GM21360 (cell line): ENCODE results near the gene ABCC1.

Experiments used
- ATAC-seq: cut with Tn5 transposase; IDR thresholded peaks from one replicate; pipeline ENCODE4 v1.9.1; 2021; ENCODE audit warnings: mild to moderate bottlenecking, moderate library complexity; ENCODE audit not compliant: unreplicated experiment

ABCC1 gene

DNA sequence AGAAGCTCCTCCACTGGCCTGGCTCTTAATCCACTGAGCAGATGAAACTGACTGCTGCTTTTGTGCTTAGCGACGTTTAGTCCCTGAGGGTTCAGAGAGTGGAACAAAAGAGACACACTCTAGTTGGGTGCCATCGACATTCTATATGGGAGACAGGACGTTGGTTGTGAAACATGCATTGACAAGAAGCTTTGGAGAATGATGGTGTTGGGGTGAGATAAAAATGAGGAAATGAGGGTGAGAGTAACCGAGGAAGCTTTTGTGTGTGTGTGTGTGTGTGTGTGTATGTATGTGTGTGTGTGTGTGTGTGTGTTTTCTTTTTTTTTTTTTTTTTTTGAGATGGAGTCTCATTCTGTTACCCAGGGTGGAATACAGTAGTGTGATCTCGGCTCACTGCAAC, 89.5 kb downstream of the ABCC1 start:
- no peak for ATAC-seq

- no peak for ATAC-seq
Measured at GRCh38 chr16:16041196-16041892, 91.9 kb downstream of the ABCC1 start.

GRCh38 chr16:16042076-16042475, 92.7 kb downstream of the ABCC1 start:
- no peak for ATAC-seq

DNA sequence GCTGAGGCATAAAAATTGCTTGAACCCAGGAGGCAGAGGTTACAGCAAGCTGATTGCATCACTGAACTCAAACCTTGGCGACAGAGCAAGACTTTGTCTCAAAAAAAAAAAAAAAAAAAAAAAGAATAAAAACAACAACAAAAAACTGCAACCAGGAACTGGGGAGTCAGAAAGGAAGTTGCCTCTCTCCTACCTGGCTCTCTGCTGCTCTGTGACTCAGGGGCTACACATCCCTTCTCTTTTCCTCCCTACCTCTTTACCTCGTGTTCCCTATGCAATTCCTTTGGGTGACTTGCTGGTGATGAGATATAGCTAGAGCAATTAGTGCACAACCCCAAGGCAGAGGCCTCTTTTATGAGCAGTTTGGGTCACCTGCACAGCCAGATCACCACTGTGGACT, 95.9 kb downstream of the ABCC1 start:
- no peak for ATAC-seq

DNA sequence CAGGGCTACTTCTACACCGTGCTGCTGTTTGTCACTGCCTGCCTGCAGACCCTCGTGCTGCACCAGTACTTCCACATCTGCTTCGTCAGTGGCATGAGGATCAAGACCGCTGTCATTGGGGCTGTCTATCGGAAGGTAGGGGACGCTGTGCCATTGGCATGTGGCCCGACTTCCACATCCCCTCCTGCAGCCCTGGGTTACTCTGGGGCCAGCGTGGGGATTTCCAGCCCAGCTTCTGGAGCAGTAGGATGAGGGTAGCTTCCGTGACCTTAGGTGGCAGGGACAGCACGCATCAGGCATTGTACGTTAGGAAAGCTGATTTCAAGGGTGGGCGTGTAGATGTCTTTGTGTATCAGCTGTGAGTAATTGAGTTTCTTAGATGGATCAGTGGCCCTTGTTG, 96.5 kb downstream of the ABCC1 start:
- ATAC-seq = no peak

DNA sequence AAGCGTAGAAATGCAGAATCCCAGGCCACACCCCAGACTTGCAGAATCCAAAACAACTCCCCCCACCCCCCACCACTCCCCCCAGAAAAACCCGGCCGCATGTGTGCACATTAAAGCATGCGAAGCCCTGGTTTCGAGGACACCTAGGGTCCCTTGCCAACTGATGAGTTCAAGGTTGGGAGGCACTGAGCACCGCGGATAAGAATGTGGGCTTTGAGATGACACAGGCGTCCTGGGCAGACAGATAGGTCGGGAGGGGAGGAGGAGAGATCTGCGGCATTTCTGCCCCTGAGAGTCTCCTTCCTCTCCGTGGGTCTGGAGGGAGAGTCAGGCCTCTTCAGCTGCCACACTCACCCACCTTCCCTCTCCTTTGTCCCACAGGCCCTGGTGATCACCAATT, 98.3 kb downstream of the ABCC1 start:
- ATAC-seq = no peak

- ATAC-seq = no peak
Measured at GRCh38 chr16:16048904-16049582, 99.6 kb downstream of the ABCC1 start.

GRCh38 chr16:16050106-16050505, 100.7 kb downstream of the ABCC1 start:
- ATAC-seq = no peak

GRCh38 chr16:16051132-16051531, 101.7 kb downstream of the ABCC1 start:
- no peak for ATAC-seq

DNA sequence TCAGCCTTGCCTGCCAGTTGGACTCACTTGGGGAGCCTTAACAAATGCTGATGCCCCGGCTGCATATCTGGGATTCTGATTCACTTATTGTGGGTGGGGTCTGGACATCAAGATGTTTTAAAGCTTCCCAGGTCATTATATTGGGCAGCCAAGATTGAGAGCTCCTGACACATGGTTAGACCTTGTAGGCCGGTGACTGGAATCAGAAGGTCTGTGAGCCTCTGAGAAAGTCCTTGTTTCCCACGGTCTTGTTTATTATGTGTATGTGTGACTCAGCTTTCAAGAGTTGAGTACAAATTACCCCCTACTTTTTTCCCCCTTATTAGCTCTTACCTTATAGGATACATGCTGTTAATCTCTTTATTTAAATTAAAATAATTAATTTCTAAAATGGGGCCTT, 103.5 kb downstream of the ABCC1 start:
- ATAC-seq = no peak

DNA sequence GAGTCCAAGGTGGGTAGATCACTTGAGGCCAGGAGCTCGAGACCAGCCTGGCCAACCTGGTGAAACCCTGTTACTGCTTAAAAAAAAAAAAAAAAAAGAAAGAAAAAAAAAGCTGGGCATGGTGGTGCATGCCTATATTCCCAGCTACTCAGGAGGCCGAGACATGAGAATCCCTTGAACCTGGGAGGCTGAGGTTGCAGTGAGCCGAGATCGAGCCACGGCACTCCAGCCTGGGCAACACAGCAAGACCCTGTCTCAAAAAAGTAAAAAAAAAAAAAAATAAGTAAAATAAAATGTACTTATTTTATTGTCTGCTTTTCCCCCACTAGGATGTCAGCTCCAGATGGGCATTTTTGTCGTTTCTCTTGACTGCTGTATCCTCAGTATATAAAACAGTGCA, 107.7 kb downstream of the ABCC1 start:
- no peak for ATAC-seq

DNA sequence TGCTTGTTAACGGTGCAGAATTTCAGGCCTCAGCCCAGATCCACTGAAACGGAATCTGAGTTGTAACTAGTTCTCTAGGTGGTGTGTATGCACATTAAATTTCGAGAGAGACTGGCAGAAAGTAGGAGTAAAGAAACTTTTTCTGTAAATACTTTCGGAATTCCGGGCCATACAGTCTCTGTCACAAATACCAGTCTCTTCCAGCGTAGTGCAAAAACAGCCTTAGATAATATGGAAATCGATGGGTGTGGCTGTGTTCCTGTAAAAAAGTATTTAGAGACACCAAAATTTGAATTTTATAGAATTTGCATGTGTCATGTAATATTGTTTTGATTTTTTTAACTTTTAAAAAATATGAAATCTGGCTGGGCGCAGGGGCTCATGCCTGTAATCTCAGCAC, 109.7 kb downstream of the ABCC1 start:
- ATAC-seq = no peak

- ATAC-seq = no peak
Measured at GRCh38 chr16:16059895-16060590, 110.6 kb downstream of the ABCC1 start.

DNA sequence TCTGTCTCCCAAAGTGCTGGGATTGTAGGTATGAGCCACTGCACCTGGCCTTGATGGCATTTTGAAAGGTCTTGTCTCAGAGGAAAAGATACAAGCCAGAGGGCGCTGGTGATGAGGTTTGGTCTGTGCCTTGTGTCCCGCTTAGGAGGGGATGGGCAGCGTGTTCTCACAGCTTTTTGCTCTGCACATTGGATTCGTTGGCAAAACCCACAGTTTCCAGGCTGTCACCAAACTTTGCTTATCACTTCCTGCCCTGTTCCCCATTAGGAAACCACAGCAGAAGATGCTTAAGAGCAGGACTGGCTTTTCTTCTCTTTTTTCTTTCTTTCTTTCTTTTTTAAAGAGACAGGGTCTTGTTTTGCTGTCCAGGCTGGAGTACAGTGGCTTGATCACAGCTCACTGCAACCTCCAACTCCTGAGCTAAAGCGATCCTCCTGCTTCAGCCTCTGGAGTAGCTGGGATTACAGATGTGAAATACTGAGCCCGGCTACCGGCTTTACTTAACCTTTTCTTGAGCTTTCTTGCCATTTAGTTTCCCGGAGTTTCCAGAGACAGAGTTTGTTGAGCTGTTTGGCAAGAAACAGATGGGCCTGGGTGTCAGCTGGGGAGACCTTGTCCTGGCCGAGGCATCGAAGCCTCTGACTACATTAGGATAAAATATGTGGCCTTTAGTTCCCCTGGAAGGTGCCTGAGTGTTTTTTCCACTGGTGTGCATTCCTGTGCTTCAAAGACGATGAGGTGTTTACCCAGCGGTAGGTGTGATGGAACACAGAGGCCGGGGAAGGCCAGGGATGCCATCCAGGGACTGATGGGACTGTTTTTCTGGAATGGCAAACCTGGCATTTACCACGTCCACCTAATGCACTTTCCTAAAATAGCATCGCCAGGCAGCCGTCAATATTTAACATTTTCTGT, 112.9 kb downstream of the ABCC1 start:
- no peak for ATAC-seq

DNA sequence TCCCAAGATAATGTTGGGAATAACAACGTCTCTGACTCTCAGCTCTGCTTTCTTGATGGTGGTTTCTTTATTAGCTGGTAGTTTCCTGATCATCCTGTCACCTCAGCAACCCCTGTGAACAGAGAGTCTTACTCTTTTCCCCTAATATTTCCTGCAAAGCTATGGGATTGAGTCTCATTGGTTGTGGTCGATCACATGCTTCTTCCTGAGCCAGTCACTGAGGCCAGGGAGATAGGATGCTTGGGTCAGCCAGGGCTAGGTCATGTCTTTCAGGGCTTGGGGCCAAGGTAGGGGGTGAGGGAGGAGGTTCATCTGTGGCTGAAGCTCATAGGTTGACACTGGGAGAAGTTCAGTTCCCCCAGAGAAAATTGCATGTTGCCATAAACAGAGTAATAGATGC, 114.3 kb downstream of the ABCC1 start:
- no peak for ATAC-seq

GRCh38 chr16:16064874-16065384, 115.5 kb downstream of the ABCC1 start:
- no peak for ATAC-seq

DNA sequence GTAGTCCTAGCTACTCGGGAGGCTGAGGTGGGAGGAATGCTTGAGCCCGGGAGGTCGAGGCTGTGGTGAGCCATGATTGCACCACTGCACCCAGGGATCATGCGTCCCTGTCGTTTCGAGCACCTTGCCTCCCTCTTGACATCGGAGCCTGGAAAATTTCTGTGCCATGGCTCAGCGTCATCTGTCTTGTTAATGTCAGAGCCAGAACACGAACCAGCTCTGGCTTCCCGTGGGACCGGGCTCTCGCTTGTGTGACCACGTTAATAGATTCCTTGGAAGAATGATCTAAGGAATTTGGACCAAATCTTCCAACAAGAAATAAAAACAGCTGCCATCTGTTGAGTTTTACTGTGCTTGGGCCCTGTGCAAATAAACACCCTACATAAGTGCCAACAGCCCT, 117.7 kb downstream of the ABCC1 start:
- no peak for ATAC-seq

- ATAC-seq = no peak
Measured at GRCh38 chr16:16071631-16072244, 122.3 kb downstream of the ABCC1 start.

GRCh38 chr16:16073001-16073545, 123.7 kb downstream of the ABCC1 start:
- no peak for ATAC-seq
